Colon (tissue), 2 donors: ENCODE measurements around the gene GAGE12F.
"Not testable (repeated sequence)": the region's sequence is repeated elsewhere in the genome, so short reads cannot be mapped to it uniquely, and the experiment has no call there.

Experiments
- FAIRE-seq: peaks from 2 replicates; lab custom pipeline; 2012; peaks lifted over from hg19 to GRCh38; lab: Jason Lieb, UNC
- donor health status: control.
- donor health status: control.

GAGE12F gene

GRCh38 chrX:49560542-49560941 is at the start of gene GAGE12F:
Gene GAGE12F, plus strand, starts transcription at chrX:49560842. Its CDS starts 1,155 bp downstream, at chrX:49561997.
- FAIRE-seq, result not testable (repeated sequence)

- not testable (repeated sequence) for FAIRE-seq
Observed at GRCh38 chrX:49531877-49532276, 28.8 kb upstream of the GAGE12F start, which contains the start of gene GAGE12C. Gene GAGE12C, plus strand, starts transcription at chrX:49532177. Its CDS starts 1,155 bp downstream, at chrX:49533332.

- not testable (repeated sequence) for FAIRE-seq
Observed at GRCh38 chrX:49541433-49541832, 19.2 kb upstream of the GAGE12F start, which contains the start of gene GAGE12D. Gene GAGE12D, plus strand, starts transcription at chrX:49541733. Its CDS starts 1,155 bp downstream, at chrX:49542888.

GRCh38 chrX:49550989-49551388 is 9.7 kb upstream of the GAGE12F start, which contains the start of gene GAGE12E:
Gene GAGE12E, plus strand, starts transcription at chrX:49551289. Its CDS starts 1,155 bp downstream, at chrX:49552444.
- not testable (repeated sequence) for FAIRE-seq

- FAIRE-seq, result not testable (repeated sequence)
Observed at GRCh38 chrX:49568728-49569127, 8.1 kb downstream of the GAGE12F start.

GRCh38 chrX:49569152-49569551 is 8.5 kb downstream of the GAGE12F start:
- not testable (repeated sequence) for FAIRE-seq

- FAIRE-seq, result not testable (repeated sequence)
Observed at GRCh38 chrX:49570100-49570499, 9.5 kb downstream of the GAGE12F start, which contains the start of gene GAGE12G. Gene GAGE12G, plus strand, starts transcription at chrX:49570400. Its CDS starts 1,155 bp downstream, at chrX:49571555.

- FAIRE-seq, result not testable (repeated sequence)
Observed at GRCh38 chrX:49579649-49580048, 19.0 kb downstream of the GAGE12F start, which contains the start of gene GAGE12H. Gene GAGE12H, plus strand, starts transcription at chrX:49579949. Its CDS starts 1,155 bp downstream, at chrX:49581104.

- not testable (repeated sequence) for FAIRE-seq
Observed at GRCh38 chrX:49589196-49589595, 28.6 kb downstream of the GAGE12F start, which contains the start of gene GAGE2A. Gene GAGE2A, plus strand, starts transcription at chrX:49589496. Its CDS starts 1,155 bp downstream, at chrX:49590651.

- not testable (repeated sequence) for FAIRE-seq
Observed at GRCh38 chrX:49589769-49590478, 29.3 kb downstream of the GAGE12F start.

- FAIRE-seq, result not testable (repeated sequence)
Observed at GRCh38 chrX:49590488-49590887, 29.8 kb downstream of the GAGE12F start.

- FAIRE-seq, result not testable (repeated sequence)
Observed at GRCh38 chrX:49598720-49599119, 38.1 kb downstream of the GAGE12F start, which contains the start of gene GAGE1. Gene GAGE1, plus strand, starts transcription at chrX:49599020. Its CDS starts 1,155 bp downstream, at chrX:49600175.

GRCh38 chrX:49610718-49611310 is 50.2 kb downstream of the GAGE12F start:
- FAIRE-seq, result no peak
